Superior temporal gyrus (tissue), 1 donor: ENCODE results near the gene MED26.

ENCODE experiments used
- DNase-seq: peaks from one replicate; pipeline ENCODE4 v3.0.0-alpha.2; 2016; ENCODE audit errors: extremely low spot score

MED26 gene

GRCh38 chr19:16614941-16615340 lies 13.1 kb downstream of the MED26 start:
- no peak for DNase-seq

GRCh38 chr19:16613841-16614240 lies 14.2 kb downstream of the MED26 start:
- no peak for DNase-seq

- no peak for DNase-seq
Observed at GRCh38 chr19:16612636-16613035, 15.4 kb downstream of the MED26 start.

- DNase-seq = no peak
Observed at GRCh38 chr19:16611121-16611520, 16.9 kb downstream of the MED26 start.

- no peak for DNase-seq
Observed at GRCh38 chr19:16609511-16610200, 18.3 kb downstream of the MED26 start.

- DNase-seq = peak; percentile 64
Observed at GRCh38 chr19:16608290-16608739, 19.7 kb downstream of the MED26 start.

- DNase-seq = no peak
Observed at GRCh38 chr19:16607819-16608218, 20.2 kb downstream of the MED26 start.

GRCh38 chr19:16605553-16605994 lies 22.4 kb downstream of the MED26 start:
- no peak for DNase-seq

GRCh38 chr19:16605115-16605514 lies 22.9 kb downstream of the MED26 start:
- DNase-seq = no peak

- DNase-seq = no peak
Observed at GRCh38 chr19:16604615-16605014, 23.4 kb downstream of the MED26 start.

GRCh38 chr19:16603090-16603489 lies 24.9 kb downstream of the MED26 start:
- DNase-seq = no peak

GRCh38 chr19:16601378-16602052 lies 26.5 kb downstream of the MED26 start:
- DNase-seq = no peak

- no peak for DNase-seq
Observed at GRCh38 chr19:16600824-16601223, 27.2 kb downstream of the MED26 start.

GRCh38 chr19:16599655-16600346 lies 28.2 kb downstream of the MED26 start:
- no peak for DNase-seq

GRCh38 chr19:16598848-16599247 lies 29.2 kb downstream of the MED26 start:
- DNase-seq = no peak

GRCh38 chr19:16596399-16596798 lies 31.6 kb downstream of the MED26 start:
- DNase-seq = no peak

- DNase-seq = no peak
Observed at GRCh38 chr19:16595097-16595496, 32.9 kb downstream of the MED26 start.

GRCh38 chr19:16594681-16595091 lies 33.3 kb downstream of the MED26 start:
- no peak for DNase-seq

GRCh38 chr19:16594131-16594586 lies 33.8 kb downstream of the MED26 start:
- no peak for DNase-seq

- no peak for DNase-seq
Observed at GRCh38 chr19:16593181-16593580, 34.8 kb downstream of the MED26 start.

GRCh38 chr19:16591803-16592556 lies 36.0 kb downstream of the MED26 start:
- no peak for DNase-seq
